Prostate gland (tissue), 2 donors: ENCODE measurements around the gene PDE8A. TPM values are rescaled to one million over a fixed set of nuclear protein-coding genes. Genes with fewer than 3 reads are reported as not detected.
A peak's percentile ranks its signal among the peaks of the same experiment; 100 is the strongest.
"Not testable (repeated sequence)": the region's sequence is repeated elsewhere in the genome, so short reads cannot be mapped to it uniquely, and the experiment has no call there.

Experiments used
- DNase-seq: peaks from one replicate; pipeline ENCODE4 v3.0.0-alpha.2; 2019; ENCODE audit warnings: low spot score
- H3K27ac ChIP-seq, 2 donors: fragments of 200-600 bp; sonication (generic); 2 replicates each; pipeline ENCODE4 v1.5.1; 2017 to 2019
- H3K27me3 ChIP-seq: fragments of 200-600 bp; sonication (generic); replicated peaks from 2 replicates; pipeline ENCODE4 v1.5.1; 2019; ENCODE audit not compliant: insufficient read depth
- H3K36me3 ChIP-seq, 2 donors: fragments of 200-600 bp; sonication (generic); 1 replicate in 1 of 2; 2 replicates in 1 of 2; pipeline versions ENCODE4 v1.5.1 to v1.8.1; 2017 to 2019
- H3K4me1 ChIP-seq: fragments of 200-600 bp; sonication (generic); replicated peaks from 2 replicates; pipeline ENCODE4 v1.5.1; 2019
- H3K4me3 ChIP-seq, 2 donors: fragments of 200-600 bp; sonication (generic); 2 replicates each; pipeline ENCODE4 v1.5.1; 2017 to 2019
- H3K9me3 ChIP-seq: fragments of 200-600 bp; sonication (generic); 2 replicates; pipeline ENCODE4 v1.5.1; 2017
- POLR2A ChIP-seq: fragments of 450-650 bp; IDR thresholded peaks from one replicate; pipeline ENCODE4 v1.6.1; 2016; ENCODE audit warnings: antibody characterized with exemption, mild to moderate bottlenecking
- POLR2AphosphoS5 ChIP-seq: sonication (generic); formaldehyde crosslinking; IDR thresholded peaks from one replicate; pipeline ENCODE4 v1.6.1; 2017; ENCODE audit warnings: antibody characterized with exemption
- WGBS: methylation state at CpG from one replicate; pipeline ENCODE4 v1.1.5; 2018; 5-methylcytosine and 5-hydroxymethylcytosine counted together
- intact Hi-C: fragments of 100-400 bp; cut with DNase I; formaldehyde crosslinking; loops from one replicate; pipeline ENCODE4 v1.14.2; 2022
- total RNA-seq, 2 donors: library from RNA; depleted of rRNA; stranded (reverse); fragments of >200 nt; gene quantifications; one replicate each; pipeline ENCODE4 v1.1.0, GENCODE V29; 2016
- TF ChIP-seq, protein P1 (sequence below), 4 experiments: fragments of 200-600 bp in 2 of 4; fragments of 450-650 bp in 2 of 4; sonication (generic) in 2 of 4; IDR thresholded peaks; 1 replicate in 3 of 4; 2 replicates in 1 of 4; pipeline ENCODE4 v1.5.1; 2016 to 2019; ENCODE audit warnings: antibody characterized with exemption in 4 of 4, mild to moderate bottlenecking in 2 of 4, moderate library complexity in 2 of 4

The PDE8A gene
- total RNA-seq, 2 donors from 2014 or later, result 28.3 to 52.7 TPM

DNA sequence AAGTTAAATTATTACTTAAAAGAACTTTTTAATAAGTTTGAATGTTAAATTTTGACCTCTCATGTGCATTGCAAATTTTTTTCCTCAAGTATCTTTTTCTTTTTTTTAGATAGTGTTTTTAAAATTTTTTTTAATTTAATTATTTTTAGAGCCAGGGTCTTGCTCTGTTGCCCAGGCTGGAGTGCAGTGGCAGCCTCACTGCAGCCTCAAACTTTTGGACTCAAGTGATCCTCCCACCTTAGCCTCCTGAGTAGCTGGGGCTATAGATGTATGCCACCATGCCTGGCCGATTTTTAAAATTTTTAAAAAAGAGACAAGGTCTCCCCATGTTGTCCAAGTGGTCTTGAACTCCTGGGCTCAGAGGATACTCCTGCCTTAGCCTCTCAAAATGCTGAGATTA is 14.4 kb downstream of the PDE8A start:
- intact Hi-C loops, result no loop called here
- no peak for DNase-seq
- peaks cover 7% of the 10 kb centered on the region for H3K4me1 ChIP-seq
- no peak overlapping the region for H3K4me3 ChIP-seq
- TF ChIP-seq, protein P1, sequence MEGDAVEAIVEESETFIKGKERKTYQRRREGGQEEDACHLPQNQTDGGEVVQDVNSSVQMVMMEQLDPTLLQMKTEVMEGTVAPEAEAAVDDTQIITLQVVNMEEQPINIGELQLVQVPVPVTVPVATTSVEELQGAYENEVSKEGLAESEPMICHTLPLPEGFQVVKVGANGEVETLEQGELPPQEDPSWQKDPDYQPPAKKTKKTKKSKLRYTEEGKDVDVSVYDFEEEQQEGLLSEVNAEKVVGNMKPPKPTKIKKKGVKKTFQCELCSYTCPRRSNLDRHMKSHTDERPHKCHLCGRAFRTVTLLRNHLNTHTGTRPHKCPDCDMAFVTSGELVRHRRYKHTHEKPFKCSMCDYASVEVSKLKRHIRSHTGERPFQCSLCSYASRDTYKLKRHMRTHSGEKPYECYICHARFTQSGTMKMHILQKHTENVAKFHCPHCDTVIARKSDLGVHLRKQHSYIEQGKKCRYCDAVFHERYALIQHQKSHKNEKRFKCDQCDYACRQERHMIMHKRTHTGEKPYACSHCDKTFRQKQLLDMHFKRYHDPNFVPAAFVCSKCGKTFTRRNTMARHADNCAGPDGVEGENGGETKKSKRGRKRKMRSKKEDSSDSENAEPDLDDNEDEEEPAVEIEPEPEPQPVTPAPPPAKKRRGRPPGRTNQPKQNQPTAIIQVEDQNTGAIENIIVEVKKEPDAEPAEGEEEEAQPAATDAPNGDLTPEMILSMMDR (IDR thresholded peaks at IDR 0.05), result no peak
- no peak for TF ChIP-seq POLR2AphosphoS5
- no peak for TF ChIP-seq POLR2A
- no peaks in the 10 kb centered on the region for H3K36me3 ChIP-seq
- H3K27me3 ChIP-seq, result no peaks in the 10 kb centered on the region
- no peaks in the 10 kb centered on the region for H3K9me3 ChIP-seq
- WGBS, result 100% methylated on average over 1 of the region's 1 CpG
- H3K27ac ChIP-seq, result no peak overlapping the region

GRCh38 chr15:84996714-84997113 is 15.1 kb downstream of the PDE8A start:
- intact Hi-C loops, H3K27me3 ChIP-seq, H3K36me3 ChIP-seq, DNase-seq, H3K27ac ChIP-seq, H3K9me3 ChIP-seq, H3K4me1 ChIP-seq, H3K4me3 ChIP-seq: not testable (repeated sequence)
- 91% methylated on average over 5 of the region's 5 CpGs for WGBS

DNA sequence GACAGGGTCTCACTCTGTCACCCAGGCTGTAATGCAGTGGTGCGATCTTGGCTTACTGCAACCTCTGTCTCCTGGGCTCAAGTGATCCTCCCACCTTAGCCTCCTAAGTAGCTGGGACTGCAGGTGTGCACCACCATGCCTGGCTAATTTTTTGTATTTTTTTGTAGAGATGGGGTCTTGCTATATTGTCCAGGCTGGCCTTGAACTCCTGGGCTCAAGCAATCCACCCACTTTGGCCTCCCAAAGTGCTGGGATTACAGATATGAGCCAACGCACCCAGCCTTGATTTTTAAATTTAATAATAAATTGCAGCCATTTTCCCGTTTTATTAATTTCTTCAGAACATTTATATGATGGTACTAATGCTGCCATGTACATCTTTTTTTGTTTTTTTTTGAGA is 15.6 kb downstream of the PDE8A start:
- intact Hi-C loops, H3K4me3 ChIP-seq, DNase-seq, H3K9me3 ChIP-seq, H3K27ac ChIP-seq, H3K4me1 ChIP-seq, H3K27me3 ChIP-seq, H3K36me3 ChIP-seq: not testable (repeated sequence)
- WGBS, result 98% methylated on average over 3 of the region's 3 CpGs

DNA sequence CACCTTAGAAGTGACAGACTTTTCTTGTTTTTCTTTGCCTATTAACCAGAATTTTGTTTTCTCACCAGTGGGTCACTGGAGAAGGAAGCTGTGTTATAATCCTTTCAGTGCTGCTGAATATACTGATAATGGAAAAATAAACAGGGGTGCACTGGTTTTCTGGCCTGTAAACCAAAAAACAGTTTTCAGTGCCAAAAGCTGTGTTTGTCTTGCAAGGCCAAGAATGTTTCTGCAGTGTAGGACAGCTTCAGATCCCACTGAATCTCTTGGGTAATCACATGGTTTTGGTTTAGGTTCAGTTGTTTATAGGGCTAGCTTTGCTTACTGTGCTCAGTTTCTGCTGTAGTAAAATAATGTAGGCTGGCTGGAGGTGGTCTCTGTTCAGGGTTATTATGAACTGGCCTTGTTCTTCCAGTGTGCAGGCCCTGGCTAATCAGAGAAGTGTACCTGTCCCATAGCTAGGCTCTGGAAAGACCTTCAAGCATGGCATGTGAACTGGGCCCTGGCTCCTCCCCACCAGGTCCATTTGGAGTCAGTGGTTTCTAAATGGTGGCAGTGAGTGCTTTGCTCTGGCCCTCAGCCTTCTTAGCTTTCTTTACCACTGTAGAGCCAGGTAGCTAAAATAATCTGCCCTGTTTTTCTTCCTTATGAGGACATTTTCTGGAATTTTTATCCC is 18.7 kb downstream of the PDE8A start:
- peak; percentile 20 for DNase-seq
- TF ChIP-seq POLR2AphosphoS5 (peak; percentile 65), POLR2A (no peak)
- TF ChIP-seq, protein P1 (IDR thresholded peaks at IDR 0.05), result no peak
- Histone ChIP-seq H3K4me1 (peaks cover 8% of the 10 kb centered on the region), H3K36me3 (no peaks in the 10 kb centered on the region), H3K9me3 (no peaks in the 10 kb centered on the region), H3K27ac (peak overlapping the region; percentile 5 to 67), H3K27me3 (no peaks in the 10 kb centered on the region), H3K4me3 (no peak overlapping the region)
- intact Hi-C loops, result loop anchor here (10.0 kb wide), 1 partner anchor 46 kb away; no protein-coding TSS in a partner anchor

- Histone ChIP-seq H3K4me3 (no peak overlapping the region), H3K4me1 (peaks cover 8% of the 10 kb centered on the region), H3K9me3 (no peaks in the 10 kb centered on the region), H3K27me3 (no peaks in the 10 kb centered on the region), H3K36me3 (no peaks in the 10 kb centered on the region), H3K27ac (peak overlapping the region; percentile 5 to 67)
- 81% methylated on average over 5 of the region's 5 CpGs for WGBS
- TF ChIP-seq, protein P1 (IDR thresholded peaks at IDR 0.05), result no peak
- TF ChIP-seq POLR2AphosphoS5, result no peak
- no peak for TF ChIP-seq POLR2A
- DNase-seq, result no peak
- intact Hi-C loops, result loop anchor here (10.0 kb wide), 1 partner anchor 46 kb away; no protein-coding TSS in a partner anchor
These were observed 19.3 kb downstream of the PDE8A start for GRCh38 chr15:85000937-85001336.

DNA sequence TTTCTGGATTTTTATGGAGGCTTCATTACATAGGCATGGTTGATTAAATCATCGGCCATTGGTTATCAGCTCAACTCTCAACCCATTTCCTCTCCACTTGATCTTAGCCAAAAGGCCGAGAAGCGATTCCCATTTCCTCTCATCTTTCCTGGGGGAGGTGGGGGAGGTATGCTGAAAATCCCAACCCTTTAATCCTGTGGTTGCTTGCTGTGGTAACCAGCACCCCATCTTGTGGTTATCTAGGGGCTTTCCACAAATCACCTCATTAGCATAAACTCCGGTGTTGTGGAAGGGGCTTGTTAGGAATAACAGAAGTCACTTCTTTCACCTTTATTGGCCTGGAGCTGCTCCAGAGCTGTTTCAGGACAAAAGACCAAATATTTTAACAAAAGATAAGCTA is 20.9 kb downstream of the PDE8A start:
- no peak overlapping the region for H3K27ac ChIP-seq
- no peak overlapping the region for H3K4me3 ChIP-seq
- TF ChIP-seq POLR2AphosphoS5 (no peak), POLR2A (no peak)
- TF ChIP-seq, protein P1 (IDR thresholded peaks at IDR 0.05), result no peak
- 87% methylated on average over 4 of the region's 4 CpGs for WGBS
- peaks cover 8% of the 10 kb centered on the region for H3K4me1 ChIP-seq
- intact Hi-C loops, result loop anchor here (10.0 kb wide), 1 partner anchor 48 kb away; no protein-coding TSS in a partner anchor
- no peaks in the 10 kb centered on the region for H3K9me3 ChIP-seq
- no peak for DNase-seq
- no peaks in the 10 kb centered on the region for H3K36me3 ChIP-seq
- no peaks in the 10 kb centered on the region for H3K27me3 ChIP-seq
